CD4-positive, alpha-beta T cell treated with Interferon alpha-2 for 1 hour (primary cell): ENCODE measurements around the gene MAP3K1.

Source experiments
- DNase-seq, 2 donors: peaks; one replicate each; pipeline ENCODE4 v3.0.0-alpha.2; 2020 to 2022

Gene MAP3K1

GRCh38 chr5:56910210-56910965, 95.0 kb downstream of the MAP3K1 start:
- DNase-seq = no peak

- DNase-seq = no peak
These were observed 98.4 kb downstream of the MAP3K1 start for GRCh38 chr5:56913766-56914165.

- no peak for DNase-seq
These were observed 99.3 kb downstream of the MAP3K1 start for GRCh38 chr5:56914678-56915077.

- no peak for DNase-seq
These were observed 102.2 kb downstream of the MAP3K1 start for GRCh38 chr5:56917534-56917933.

- no peak for DNase-seq
These were observed 102.7 kb downstream of the MAP3K1 start for GRCh38 chr5:56918054-56918453.

- DNase-seq = no peak
These were observed 104.8 kb downstream of the MAP3K1 start for GRCh38 chr5:56919942-56920662.

- no peak for DNase-seq
These were observed 107.6 kb downstream of the MAP3K1 start for GRCh38 chr5:56922922-56923321.

- no peak for DNase-seq
These were observed 119.0 kb downstream of the MAP3K1 start for GRCh38 chr5:56934325-56934724.

GRCh38 chr5:56938858-56939257, 123.5 kb downstream of the MAP3K1 start:
- no peak for DNase-seq

GRCh38 chr5:56941981-56942380, 126.6 kb downstream of the MAP3K1 start:
- no peak for DNase-seq
